ENCODE data around the gene ZMYND8. TPM values are rescaled to one million over a fixed set of nuclear protein-coding genes. Genes with fewer than 3 reads are reported as not detected.
"Not testable (repeated sequence)": the region's sequence is repeated elsewhere in the genome, so short reads cannot be mapped to it uniquely, and the experiment has no call there.

The ZMYND8 gene
- total RNA-seq = 10 to 100 TPM; 42.1 to 65.7 TPM

DNA sequence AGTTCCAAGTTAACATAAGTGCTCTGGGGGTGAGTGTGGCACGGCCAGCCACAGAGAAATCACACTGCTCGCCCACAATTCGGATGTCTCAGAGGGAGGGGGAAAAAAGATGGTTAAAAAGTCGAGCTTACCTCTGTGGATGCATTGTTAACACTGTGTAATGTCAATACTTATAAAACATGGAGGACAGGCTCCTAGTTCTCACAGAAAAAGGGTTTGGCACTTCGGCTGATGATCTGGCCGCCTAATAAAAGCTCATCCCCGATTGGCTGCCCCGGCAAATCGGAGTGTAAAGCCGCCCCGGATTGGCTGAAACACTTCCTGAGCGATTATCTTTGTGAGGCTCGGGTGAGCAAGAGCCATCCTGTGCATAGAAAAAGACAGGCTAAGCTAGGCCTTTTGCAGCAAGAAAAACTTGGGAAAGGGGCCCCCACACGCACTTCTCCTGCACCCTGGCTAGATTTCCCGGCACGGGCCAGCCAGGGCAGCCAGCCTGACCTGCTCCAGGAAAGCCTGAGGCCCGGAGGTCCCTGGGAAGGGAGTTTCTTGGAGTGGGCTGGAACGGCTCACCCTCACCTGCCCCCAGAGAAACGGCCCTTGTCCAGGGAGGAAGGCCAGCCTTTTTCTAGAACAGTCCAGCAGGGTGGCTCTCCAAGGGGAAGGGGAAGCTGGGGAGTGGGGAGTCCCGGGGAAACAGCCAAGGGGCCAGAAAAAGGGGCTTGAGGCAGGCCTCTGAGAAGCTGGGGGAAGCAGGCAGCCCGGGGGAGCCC, at the start of gene ZMYND8:
Gene ZMYND8, minus strand, starts transcription at position 174 of the 770 bp plus-strand sequence. Its CDS starts 29 bp downstream, at position 145.
- peak; percentile 89 for ATAC-seq
- H3K4me3 Mint-ChIP-seq = peak within 1 kb of the TSS; percentile 97
- H3K27me3 Mint-ChIP-seq = no peaks in the 10 kb centered on the region
- peaks cover 14% of the 10 kb centered on the region for H3K36me3 Mint-ChIP-seq
- peak within 1 kb of the TSS in 1 of 2 donors; percentile 99 for H3K27ac Mint-ChIP-seq
- H3K9me3 Mint-ChIP-seq = no peaks in the 10 kb centered on the region
- DNase-seq (ENCODE audit: low spot score) = peak; percentile 91
- peaks cover 51 to 65% of the 10 kb centered on the region in 2 donors for H3K4me1 Mint-ChIP-seq (ENCODE audit: low read depth in 2 of 2)

DNA sequence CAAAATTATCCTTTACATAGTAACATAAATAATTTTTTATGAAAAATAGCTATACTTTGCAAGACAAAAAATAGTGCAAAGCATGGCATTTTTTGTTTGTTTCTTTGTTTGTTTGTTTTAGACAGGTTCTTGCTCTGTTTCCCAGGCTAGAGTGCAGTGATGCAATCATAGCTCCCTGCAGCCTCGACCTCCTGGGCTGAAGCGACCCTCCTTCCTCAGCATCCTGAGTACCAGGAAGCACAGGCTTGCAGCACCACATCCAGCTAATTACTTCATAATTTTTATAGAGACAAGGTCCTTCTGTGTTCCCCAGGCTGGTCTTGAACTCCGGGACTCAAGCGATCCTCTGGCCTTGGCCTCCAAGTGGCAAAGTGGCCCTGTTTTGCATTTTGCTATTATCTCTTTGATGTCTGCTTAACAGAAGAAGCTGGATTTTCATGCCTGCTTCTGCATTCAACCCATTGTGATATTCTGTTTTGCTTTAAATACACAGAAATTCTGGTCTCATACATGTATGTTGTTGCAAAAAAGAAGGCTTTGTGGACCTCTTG, 49.4 kb upstream of the ZMYND8 start:
- H3K27me3 Mint-ChIP-seq = no peaks in the 10 kb centered on the region
- no peaks in the 10 kb centered on the region for H3K36me3 Mint-ChIP-seq
- no peak overlapping the region for H3K27ac Mint-ChIP-seq
- ATAC-seq (no peak), DNase-seq (ENCODE audit: low spot score) (no peak)
- H3K9me3 Mint-ChIP-seq = no peaks in the 10 kb centered on the region
- peaks cover 0 to 6% of the 10 kb centered on the region in 2 donors for H3K4me1 Mint-ChIP-seq (ENCODE audit: low read depth in 2 of 2)
- no peak overlapping the region for H3K4me3 Mint-ChIP-seq

- ATAC-seq (peak in 1 of 2 donors; percentile 33), DNase-seq (ENCODE audit: low spot score) (no peak)
- Mint-ChIP-seq H3K36me3 (no peaks in the 10 kb centered on the region), H3K4me3 (no peak overlapping the region), H3K27ac (no peak overlapping the region), H3K9me3 (no peaks in the 10 kb centered on the region), H3K27me3 (no peaks in the 10 kb centered on the region), H3K4me1 (ENCODE audit: low read depth in 2 of 2) (peaks cover 8% of the 10 kb centered on the region in 2 donors)
These were observed 44.2 kb upstream of the ZMYND8 start for GRCh38 chr20:47400685-47401084.

- ATAC-seq (no peak), DNase-seq (ENCODE audit: low spot score) (peak; percentile 8)
- Mint-ChIP-seq H3K4me3 (no peak overlapping the region), H3K36me3 (no peaks in the 10 kb centered on the region), H3K27me3 (no peaks in the 10 kb centered on the region), H3K4me1 (ENCODE audit: low read depth in 2 of 2) (peaks cover 8 to 9% of the 10 kb centered on the region in 2 donors), H3K9me3 (no peaks in the 10 kb centered on the region), H3K27ac (peak overlapping the region; percentile 4 to 32)
These were observed 41.3 kb upstream of the ZMYND8 start for GRCh38 chr20:47397652-47398301.

- peaks cover 16 to 17% of the 10 kb centered on the region in 2 donors for H3K4me1 Mint-ChIP-seq (ENCODE audit: low read depth in 2 of 2)
- no peaks in the 10 kb centered on the region for H3K9me3 Mint-ChIP-seq
- H3K4me3 Mint-ChIP-seq = no peak overlapping the region
- ATAC-seq (no peak), DNase-seq (ENCODE audit: low spot score) (no peak)
- no peaks in the 10 kb centered on the region for H3K27me3 Mint-ChIP-seq
- H3K27ac Mint-ChIP-seq = no peak overlapping the region
- no peaks in the 10 kb centered on the region for H3K36me3 Mint-ChIP-seq
These were observed 40.4 kb upstream of the ZMYND8 start for GRCh38 chr20:47396762-47397476.

- ATAC-seq; DNase-seq (ENCODE audit: low spot score); H3K27me3 Mint-ChIP-seq; H3K9me3 Mint-ChIP-seq; H3K27ac Mint-ChIP-seq; H3K4me3 Mint-ChIP-seq; H3K36me3 Mint-ChIP-seq: not testable (repeated sequence)
- H3K4me1 Mint-ChIP-seq (ENCODE audit: low read depth in 2 of 2) = peaks cover 20 to 24% of the 10 kb centered on the region in 2 donors
These were observed 37.5 kb upstream of the ZMYND8 start for GRCh38 chr20:47393796-47394514.

DNA sequence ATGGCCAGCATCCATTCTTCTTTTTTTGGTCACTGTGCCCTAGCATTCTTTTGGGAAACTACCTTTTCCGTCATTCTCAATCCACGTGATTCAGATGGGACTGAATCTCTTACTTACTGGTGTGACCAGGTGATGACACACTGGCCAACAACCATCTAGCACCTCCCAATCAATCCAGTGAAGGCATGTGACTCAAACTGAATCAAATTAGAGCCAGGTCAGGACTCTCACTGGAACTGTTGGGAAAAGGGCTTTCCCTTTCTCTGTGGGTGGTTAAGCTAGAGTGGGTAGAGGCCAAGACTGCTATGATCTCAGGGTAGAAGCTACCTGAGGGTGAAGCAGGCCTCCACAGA, 36.2 kb upstream of the ZMYND8 start:
- Mint-ChIP-seq H3K27me3 (no peaks in the 10 kb centered on the region), H3K36me3 (no peaks in the 10 kb centered on the region), H3K4me1 (ENCODE audit: low read depth in 2 of 2) (peaks cover 14 to 19% of the 10 kb centered on the region in 2 donors), H3K9me3 (no peaks in the 10 kb centered on the region), H3K4me3 (peak overlapping the region; percentile 31), H3K27ac (peak overlapping the region; percentile 30 to 70)
- ATAC-seq = no peak
- no peak for DNase-seq (ENCODE audit: low spot score)

DNA sequence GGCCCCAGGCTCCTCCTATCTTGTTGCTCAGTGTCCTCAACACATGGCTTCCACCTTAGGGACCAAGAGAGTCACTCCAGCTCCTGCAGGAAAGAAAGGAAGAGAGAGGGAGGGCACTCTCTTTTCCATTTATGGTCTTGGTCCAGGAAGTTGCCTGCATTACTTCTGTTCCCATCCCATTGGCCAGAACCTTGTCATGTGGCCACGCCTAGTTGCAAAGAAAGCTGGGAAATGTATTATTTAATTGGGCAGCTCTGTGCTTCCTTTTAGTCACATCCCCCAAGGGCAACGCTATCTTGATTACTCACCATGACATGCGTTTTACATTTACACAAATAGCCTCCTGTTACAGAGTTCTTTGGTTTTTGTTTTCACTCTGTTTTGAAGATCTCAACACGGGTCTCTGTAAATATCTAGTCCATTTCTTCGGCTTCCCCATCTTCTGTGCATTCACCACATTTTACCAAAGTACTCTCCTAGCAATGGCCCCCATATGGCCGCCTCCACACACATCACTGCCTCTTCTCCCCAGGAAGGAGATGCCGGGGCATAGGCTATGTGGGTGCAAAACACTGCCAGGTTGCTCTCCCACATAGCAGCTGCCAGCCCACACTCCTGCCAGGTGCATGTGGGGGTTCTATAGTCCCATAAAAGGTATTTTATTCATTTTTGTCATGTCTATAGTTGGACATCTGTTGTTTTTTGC, 35.7 kb upstream of the ZMYND8 start:
- no peaks in the 10 kb centered on the region for H3K9me3 Mint-ChIP-seq
- ATAC-seq (peak; percentile 73 to 79), DNase-seq (ENCODE audit: low spot score) (no peak)
- H3K4me1 Mint-ChIP-seq (ENCODE audit: low read depth in 2 of 2) = peaks cover 14 to 17% of the 10 kb centered on the region in 2 donors
- H3K27ac Mint-ChIP-seq = peak overlapping the region; percentile 30 to 70
- no peaks in the 10 kb centered on the region for H3K36me3 Mint-ChIP-seq
- no peaks in the 10 kb centered on the region for H3K27me3 Mint-ChIP-seq
- peak overlapping the region; percentile 31 for H3K4me3 Mint-ChIP-seq

DNA sequence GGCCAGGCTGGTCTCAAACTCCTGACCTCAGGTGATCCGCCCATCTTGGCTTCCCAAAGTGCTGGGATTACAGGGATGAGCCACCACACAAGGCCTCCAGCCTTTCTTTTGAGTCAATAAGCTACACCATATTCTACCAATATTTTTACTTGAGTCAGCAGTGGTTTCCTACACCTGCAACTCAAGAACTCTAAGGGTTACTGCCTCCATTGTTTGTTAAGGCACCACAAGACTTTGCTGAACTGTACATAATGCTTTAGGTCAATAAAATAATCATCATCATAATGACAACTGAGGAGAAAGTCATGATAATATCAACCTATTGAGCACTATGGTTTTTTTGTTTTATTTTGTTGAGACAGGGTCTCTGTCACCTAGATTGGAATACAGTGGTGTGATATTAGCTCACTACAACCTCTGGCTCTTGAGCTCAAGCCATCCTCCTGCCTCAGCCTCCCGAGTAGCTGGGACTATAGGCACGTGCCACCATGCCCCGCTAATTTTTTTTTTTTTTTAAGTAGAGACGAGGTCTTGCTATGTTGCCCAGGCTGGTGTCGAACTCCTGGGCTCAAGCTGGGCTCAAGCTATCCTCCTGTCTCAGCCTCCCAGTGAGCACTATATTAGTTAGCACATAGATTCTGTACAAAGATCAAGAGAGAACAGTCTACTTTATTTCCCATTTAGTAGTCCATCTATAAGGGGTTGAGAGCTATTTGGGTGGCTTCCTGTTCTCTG, 34.9 kb upstream of the ZMYND8 start:
- no peak overlapping the region for H3K4me3 Mint-ChIP-seq
- H3K36me3 Mint-ChIP-seq = no peaks in the 10 kb centered on the region
- no peak for DNase-seq (ENCODE audit: low spot score)
- H3K9me3 Mint-ChIP-seq = no peaks in the 10 kb centered on the region
- ATAC-seq = no peak
- no peaks in the 10 kb centered on the region for H3K27me3 Mint-ChIP-seq
- peaks cover 14 to 17% of the 10 kb centered on the region in 2 donors for H3K4me1 Mint-ChIP-seq (ENCODE audit: low read depth in 2 of 2)
- peak overlapping the region; percentile 30 to 70 for H3K27ac Mint-ChIP-seq

DNA sequence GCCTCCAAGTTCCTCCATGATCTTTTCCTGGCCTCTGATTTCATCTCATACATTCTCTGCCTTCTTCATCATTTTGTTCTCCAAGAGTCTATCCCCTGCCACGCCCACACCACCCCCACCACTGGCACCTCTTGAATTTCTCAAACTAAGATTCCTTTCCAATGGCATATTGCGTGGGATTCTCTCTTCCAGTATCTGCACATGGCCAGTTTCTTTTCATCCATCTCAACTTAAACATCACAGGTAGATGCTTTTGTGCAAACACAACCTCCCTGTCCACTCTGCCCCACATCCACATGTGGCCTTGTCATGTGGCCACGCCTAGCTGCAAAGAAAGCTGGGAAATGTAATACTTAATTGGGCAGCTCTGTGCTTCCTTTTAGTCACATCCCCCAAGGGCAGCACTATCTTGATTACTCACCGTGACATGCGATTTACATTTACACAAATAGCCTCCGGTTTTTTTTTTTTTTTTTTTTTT, 33.4 kb upstream of the ZMYND8 start:
- H3K4me1 Mint-ChIP-seq (ENCODE audit: low read depth in 2 of 2) = peaks cover 14 to 17% of the 10 kb centered on the region in 2 donors
- H3K27me3 Mint-ChIP-seq = no peaks in the 10 kb centered on the region
- H3K36me3 Mint-ChIP-seq = no peaks in the 10 kb centered on the region
- H3K4me3 Mint-ChIP-seq = no peak overlapping the region
- ATAC-seq (no peak), DNase-seq (ENCODE audit: low spot score) (no peak)
- H3K27ac Mint-ChIP-seq = no peak overlapping the region
- H3K9me3 Mint-ChIP-seq = no peaks in the 10 kb centered on the region

GRCh38 chr20:47385968-47386367, 29.5 kb upstream of the ZMYND8 start:
- H3K4me1 Mint-ChIP-seq (ENCODE audit: low read depth in 2 of 2); ATAC-seq; DNase-seq (ENCODE audit: low spot score); H3K27ac Mint-ChIP-seq; H3K36me3 Mint-ChIP-seq; H3K9me3 Mint-ChIP-seq; H3K4me3 Mint-ChIP-seq; H3K27me3 Mint-ChIP-seq: not testable (repeated sequence)

GRCh38 chr20:47382746-47383415, 26.4 kb upstream of the ZMYND8 start:
- H3K4me3 Mint-ChIP-seq = no peak overlapping the region

More at GRCh38 chr20:47382746-47383415, 26.4 kb upstream of the ZMYND8 start:
- Mint-ChIP-seq H3K9me3 (no peaks in the 10 kb centered on the region), H3K36me3 (no peaks in the 10 kb centered on the region), H3K27me3 (no peaks in the 10 kb centered on the region), H3K27ac (peak overlapping the region in 1 of 2 donors; percentile 45), H3K4me1 (ENCODE audit: low read depth in 2 of 2) (peaks cover 7 to 11% of the 10 kb centered on the region in 2 donors)
- no peak for DNase-seq (ENCODE audit: low spot score)
- no peak for ATAC-seq

Data from natural killer cell treated with Interleukin-12 subunit alpha and Interleukin-12 subunit beta and Interleukin-15 and Interleukin-18, amount 100 ng/mL, for 72 hours (primary cell).